GM06990 (cell line): ENCODE measurements around the gene GPR17.
A peak's percentile ranks its signal among the peaks of the same experiment; 100 is the strongest.

Experiments used
- DNase-seq: peaks from one replicate; pipeline ENCODE4 v3.0.0-alpha.2; 2011; ENCODE audit not compliant: insufficient read length; ENCODE audit errors: extremely low read depth
- H3K27me3 ChIP-seq: replicated peaks from 2 replicates; pipeline ENCODE4 v1.6.0; 2011; ENCODE audit warnings: low read length; ENCODE audit not compliant: control insufficient read depth, insufficient read depth
- H3K36me3 ChIP-seq: 2 replicates; pipeline ENCODE4 v1.5.1; 2011; ENCODE audit warnings: low read length; ENCODE audit not compliant: control insufficient read depth, insufficient read depth
- H3K4me3 ChIP-seq: replicated peaks from 2 replicates; pipeline ENCODE4 v1.5.1; 2011; ENCODE audit warnings: low read depth, mild to moderate bottlenecking, control low read depth, low read length
- CTCF ChIP-seq: IDR thresholded peaks from 2 replicates; pipeline ENCODE4 v1.5.1; 2011; ENCODE audit warnings: low read length, control low read depth, mild to moderate bottlenecking, inconsistent platforms; ENCODE audit not compliant: insufficient read depth, poor library complexity, severe bottlenecking

Gene GPR17

GRCh38 chr2:127646487-127647241 lies 711 bp downstream of the GPR17 start:
- TF ChIP-seq CTCF = no peak
- H3K27me3 ChIP-seq = no peaks in the 10 kb centered on the region
- no peaks in the 10 kb centered on the region for H3K36me3 ChIP-seq
- no peak for DNase-seq
- H3K4me3 ChIP-seq = no peak overlapping the region

- Histone ChIP-seq H3K4me3 (no peak overlapping the region), H3K27me3 (no peaks in the 10 kb centered on the region), H3K36me3 (no peaks in the 10 kb centered on the region)
- TF ChIP-seq CTCF = no peak
- no peak for DNase-seq
Observed at GRCh38 chr2:127647242-127648190, 1.6 kb downstream of the GPR17 start.

- no peak for DNase-seq
- no peak for TF ChIP-seq CTCF
- Histone ChIP-seq H3K27me3 (0 out of 2 replicates have a peak, but pooled peaks cover 2% of the 10 kb centered on the region), H3K36me3 (no peaks in the 10 kb centered on the region), H3K4me3 (no peak overlapping the region)
Observed at GRCh38 chr2:127648321-127648720, 2.4 kb downstream of the GPR17 start.

- no peak for DNase-seq
Observed at GRCh38 chr2:127649100-127649611, 3.2 kb downstream of the GPR17 start.

GRCh38 chr2:127649684-127650040 lies 3.7 kb downstream of the GPR17 start:
- Histone ChIP-seq H3K36me3 (no peaks in the 10 kb centered on the region), H3K4me3 (no peak overlapping the region), H3K27me3 (0 out of 2 replicates have a peak, but pooled peaks cover 2% of the 10 kb centered on the region)
- DNase-seq = no peak
- TF ChIP-seq CTCF = peak; percentile 86

More at GRCh38 chr2:127649100-127649611, 3.2 kb downstream of the GPR17 start:
- no peaks in the 10 kb centered on the region for H3K36me3 ChIP-seq
- TF ChIP-seq CTCF = no peak
- no peak overlapping the region for H3K4me3 ChIP-seq
- H3K27me3 ChIP-seq = 0 out of 2 replicates have a peak, but pooled peaks cover 2% of the 10 kb centered on the region
